Muscle layer of duodenum (tissue), 2 donors: Measurements from ENCODE around the gene SLC39A11.

ENCODE experiments used
- H3K27ac ChIP-seq: one replicate; pipeline ENCODE4 v1.7.0; 2013; ENCODE audit warnings: mild to moderate bottlenecking, low read length
- H3K27me3 ChIP-seq: one replicate; pipeline ENCODE4 v1.7.0; 2013; ENCODE audit warnings: low read depth, mild to moderate bottlenecking, control low read depth, low read length
- H3K36me3 ChIP-seq, 2 donors: one replicate each; pipeline ENCODE4 v1.7.0; 2013; ENCODE audit warnings: low read length in 2 of 2, control low read depth in 1 of 2, mild to moderate bottlenecking in 1 of 2; ENCODE audit not compliant: insufficient read depth in 2 of 2, control insufficient read depth in 1 of 2
- H3K4me1 ChIP-seq, 2 donors: one replicate each; pipeline ENCODE4 v1.7.0; 2013; ENCODE audit warnings: low read length in 2 of 2, mild to moderate bottlenecking in 2 of 2, control low read depth in 1 of 2, moderate library complexity in 1 of 2; ENCODE audit not compliant: insufficient read depth in 2 of 2, control insufficient read depth in 1 of 2
- H3K4me3 ChIP-seq, 2 donors: one replicate each; pipeline ENCODE4 v1.7.0; 2013; ENCODE audit warnings: low read length in 2 of 2, low read depth in 1 of 2, mild to moderate bottlenecking in 1 of 2
- H3K9me3 ChIP-seq, 2 donors: one replicate each; pipeline ENCODE4 v1.7.0; 2013; ENCODE audit warnings: low read length in 2 of 2, control low read depth in 1 of 2, mild to moderate bottlenecking in 1 of 2; ENCODE audit not compliant: control insufficient read depth in 1 of 2
- donor health status: healthy.

SLC39A11 gene

DNA sequence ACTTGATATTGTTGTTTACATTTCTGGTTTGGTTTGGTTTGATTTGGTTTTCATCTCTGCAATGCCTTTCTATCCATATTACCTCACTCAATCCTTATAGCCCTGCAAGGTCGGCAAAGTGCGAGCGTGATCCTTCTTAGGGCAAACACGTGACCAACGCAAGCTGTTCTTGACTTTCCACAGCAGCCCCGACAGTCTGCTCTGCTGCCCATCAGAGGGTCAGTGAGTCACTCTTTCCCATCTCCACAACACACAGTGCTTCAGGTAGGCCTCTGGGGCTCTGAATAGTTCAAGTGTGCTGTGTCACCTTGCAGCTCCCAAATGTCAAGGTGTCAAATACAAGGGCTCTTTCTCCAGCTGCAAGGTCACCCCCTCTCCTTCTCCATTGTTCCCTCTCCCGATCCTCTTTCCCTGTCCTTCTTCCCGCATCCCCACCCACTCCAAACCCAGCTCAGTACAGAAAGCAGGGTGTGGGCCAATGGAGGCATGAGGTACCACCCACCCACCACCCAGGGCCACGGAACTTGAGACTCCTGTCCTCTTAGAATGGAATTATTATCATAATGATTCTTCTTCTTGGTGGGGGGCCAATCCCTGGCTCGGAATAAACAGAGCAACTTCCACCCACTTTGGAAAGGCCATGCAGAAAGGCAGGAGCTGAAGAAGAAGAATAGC lies 139.7 kb downstream of the SLC39A11 start:
- no peaks in the 10 kb centered on the region for H3K36me3 ChIP-seq
- H3K4me3 ChIP-seq: no peak overlapping the region
- no peaks in the 10 kb centered on the region for H3K4me1 ChIP-seq
- H3K27ac ChIP-seq: no peak overlapping the region
- no peaks in the 10 kb centered on the region for H3K27me3 ChIP-seq
- H3K9me3 ChIP-seq: no peaks in the 10 kb centered on the region

DNA sequence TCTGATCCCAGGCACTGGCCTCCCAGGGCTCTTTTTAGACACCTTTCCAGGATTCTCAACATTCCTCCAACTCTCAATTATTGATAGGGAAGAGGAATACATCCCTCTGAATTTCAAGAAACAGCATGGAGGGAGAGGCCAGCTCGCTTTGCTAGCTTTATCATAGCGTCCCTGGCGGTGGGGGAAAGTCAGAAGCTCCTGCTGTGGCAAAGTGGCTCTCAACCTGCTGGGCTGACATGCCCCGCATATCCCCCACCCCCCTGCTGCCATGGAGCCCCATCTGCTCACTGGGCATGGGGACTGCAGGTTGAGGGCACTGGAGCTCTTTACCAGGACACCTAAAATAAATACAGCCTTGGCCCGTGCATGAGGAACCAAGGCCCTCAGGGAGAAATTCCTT lies 140.3 kb downstream of the SLC39A11 start:
- H3K4me1 ChIP-seq: no peaks in the 10 kb centered on the region
- H3K9me3 ChIP-seq: no peaks in the 10 kb centered on the region
- H3K27me3 ChIP-seq: no peaks in the 10 kb centered on the region
- no peak overlapping the region for H3K27ac ChIP-seq
- no peaks in the 10 kb centered on the region for H3K36me3 ChIP-seq
- no peak overlapping the region for H3K4me3 ChIP-seq

DNA sequence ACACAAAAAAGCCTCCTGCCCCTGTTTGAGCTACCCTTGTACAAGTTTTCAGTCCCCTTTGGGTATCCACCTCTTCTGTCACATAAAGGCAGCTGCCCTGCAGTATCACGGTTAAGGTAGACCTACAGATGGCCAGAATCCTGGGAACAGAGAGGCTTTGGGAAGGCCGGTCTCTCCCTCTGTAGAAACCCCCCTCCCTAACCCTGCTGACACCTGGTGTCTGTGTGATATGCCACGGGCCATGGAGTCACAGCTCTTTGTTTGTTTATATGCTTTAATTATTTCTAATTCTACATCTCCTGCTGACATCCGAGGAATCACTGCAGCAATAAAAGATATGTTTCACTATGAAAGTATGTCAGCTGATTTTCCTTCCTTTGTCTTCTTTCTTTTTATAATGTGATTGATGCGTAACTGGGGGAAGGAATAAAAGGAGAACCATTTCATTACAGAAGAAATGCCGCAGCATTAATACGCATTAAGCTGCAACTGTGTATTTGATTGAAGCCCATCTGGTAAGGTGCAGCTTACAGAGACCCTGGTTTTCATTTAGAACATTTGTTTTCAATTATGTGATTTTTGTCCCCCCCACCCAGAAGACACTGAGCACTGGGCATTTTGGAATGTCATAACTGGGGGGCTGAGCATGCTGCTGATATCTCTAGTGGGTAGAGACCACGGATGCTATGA lies 142.1 kb downstream of the SLC39A11 start:
- H3K27ac ChIP-seq: no peak overlapping the region
- H3K4me3 ChIP-seq: no peak overlapping the region
- no peaks in the 10 kb centered on the region for H3K36me3 ChIP-seq
- no peaks in the 10 kb centered on the region for H3K9me3 ChIP-seq
- H3K27me3 ChIP-seq: no peaks in the 10 kb centered on the region
- H3K4me1 ChIP-seq: no peaks in the 10 kb centered on the region

DNA sequence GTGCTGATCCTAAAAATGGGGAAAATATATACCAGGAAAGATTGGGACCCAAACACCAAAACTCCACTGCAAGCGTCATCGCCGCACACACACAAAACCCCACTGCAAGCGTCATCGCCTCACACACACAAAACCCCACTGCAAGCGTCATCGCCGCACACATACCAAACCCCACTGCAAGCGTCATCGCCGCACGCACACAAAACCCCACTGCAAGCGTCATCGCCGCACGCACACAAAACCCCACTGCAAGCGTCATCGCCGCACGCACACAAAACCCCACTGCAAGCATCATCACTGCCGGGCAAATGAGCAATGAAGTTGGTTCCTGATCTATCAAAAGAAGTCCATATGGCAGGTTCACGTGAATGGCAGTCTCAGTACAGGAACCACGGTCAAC lies 144.4 kb downstream of the SLC39A11 start:
- no peaks in the 10 kb centered on the region for H3K9me3 ChIP-seq
- H3K36me3 ChIP-seq: no peaks in the 10 kb centered on the region
- no peaks in the 10 kb centered on the region for H3K27me3 ChIP-seq
- H3K4me1 ChIP-seq: no peaks in the 10 kb centered on the region
- no peak overlapping the region for H3K4me3 ChIP-seq
- H3K27ac ChIP-seq: no peak overlapping the region

DNA sequence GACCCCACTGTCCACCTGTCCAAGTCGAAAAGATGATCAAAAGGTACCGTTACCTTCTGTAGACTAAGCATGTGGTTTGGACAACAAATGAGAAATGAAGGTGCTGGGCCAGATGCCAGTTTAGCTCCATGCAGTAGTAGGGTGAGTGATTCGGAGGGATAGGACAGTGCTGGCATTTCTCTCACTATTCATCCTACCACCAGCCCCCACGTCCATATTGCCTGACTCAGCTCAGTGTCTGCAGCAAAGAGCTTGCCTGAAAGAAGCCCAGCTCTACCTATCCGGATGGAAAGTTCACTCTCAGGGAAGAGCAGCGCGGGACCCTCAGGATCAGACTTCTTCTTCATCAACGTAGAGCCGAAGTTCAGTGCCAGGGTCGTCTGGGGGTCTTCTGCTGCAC lies 145.0 kb downstream of the SLC39A11 start:
- Histone ChIP-seq H3K9me3 (no peaks in the 10 kb centered on the region), H3K36me3 (no peaks in the 10 kb centered on the region), H3K4me1 (no peaks in the 10 kb centered on the region), H3K4me3 (no peak overlapping the region), H3K27me3 (no peaks in the 10 kb centered on the region), H3K27ac (no peak overlapping the region)

DNA sequence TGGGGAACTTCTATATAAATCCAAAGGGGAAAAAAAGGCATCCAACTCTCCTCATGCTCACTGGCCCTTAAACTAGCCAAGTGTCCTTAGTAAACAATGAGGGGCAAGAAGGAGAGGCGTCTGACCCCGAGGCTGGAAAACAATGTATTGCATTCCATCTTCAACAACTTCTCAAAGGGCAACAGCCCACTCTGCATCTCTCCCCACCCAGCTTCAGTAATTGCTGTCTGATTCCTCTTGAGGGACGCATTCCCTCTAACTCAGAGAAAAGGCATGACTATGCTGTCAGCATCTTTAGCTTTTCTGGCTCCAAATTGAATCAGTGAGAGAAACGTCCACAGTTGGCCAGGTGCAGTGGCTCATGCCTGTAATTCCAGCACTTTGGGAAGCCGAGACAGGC lies 145.8 kb downstream of the SLC39A11 start:
- Histone ChIP-seq H3K4me1 (no peaks in the 10 kb centered on the region), H3K9me3 (no peaks in the 10 kb centered on the region), H3K36me3 (no peaks in the 10 kb centered on the region), H3K27me3 (no peaks in the 10 kb centered on the region), H3K4me3 (no peak overlapping the region), H3K27ac (no peak overlapping the region)

DNA sequence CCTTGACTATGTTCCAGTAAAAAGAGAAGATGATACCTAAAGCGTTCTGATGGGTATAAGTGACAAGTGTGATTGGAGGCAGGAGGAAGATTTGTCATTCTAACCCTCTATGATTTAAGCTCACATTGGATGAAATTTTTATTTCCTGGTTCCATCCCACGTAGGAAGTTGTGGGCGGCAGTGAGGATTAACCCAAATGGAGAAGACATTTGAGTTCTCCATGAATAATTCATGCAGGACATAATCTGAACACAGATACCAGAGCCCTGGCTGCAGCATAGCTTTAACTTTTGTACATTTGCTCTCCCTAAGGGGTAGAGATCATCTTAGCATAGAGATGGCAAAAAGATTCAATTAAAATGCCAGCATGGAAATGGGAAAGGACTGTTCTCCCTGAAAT lies 146.3 kb downstream of the SLC39A11 start:
- no peak overlapping the region for H3K27ac ChIP-seq
- no peaks in the 10 kb centered on the region for H3K4me1 ChIP-seq
- H3K9me3 ChIP-seq: no peaks in the 10 kb centered on the region
- no peaks in the 10 kb centered on the region for H3K27me3 ChIP-seq
- H3K36me3 ChIP-seq: no peaks in the 10 kb centered on the region
- H3K4me3 ChIP-seq: no peak overlapping the region

DNA sequence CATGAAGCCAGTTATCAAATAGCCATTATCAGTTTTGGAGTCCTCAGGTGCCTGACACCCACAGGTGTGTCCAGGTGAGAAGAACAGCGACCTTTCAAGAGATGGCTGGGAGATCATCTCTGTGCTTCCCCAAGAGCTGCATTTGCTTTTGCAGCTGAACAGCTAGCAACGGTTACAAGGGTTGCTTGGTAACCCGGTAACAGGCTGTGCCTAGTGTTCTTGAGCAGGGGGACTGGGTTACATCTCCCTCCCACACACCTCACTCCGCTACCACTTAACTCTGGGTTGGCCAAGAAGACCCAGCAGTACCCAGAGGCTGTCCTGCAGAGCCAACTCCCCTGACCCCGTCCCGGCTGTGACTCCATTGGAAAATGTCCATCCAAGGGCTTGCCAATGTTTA lies 147.0 kb downstream of the SLC39A11 start:
- Histone ChIP-seq H3K4me3 (no peak overlapping the region), H3K27ac (no peak overlapping the region)

DNA sequence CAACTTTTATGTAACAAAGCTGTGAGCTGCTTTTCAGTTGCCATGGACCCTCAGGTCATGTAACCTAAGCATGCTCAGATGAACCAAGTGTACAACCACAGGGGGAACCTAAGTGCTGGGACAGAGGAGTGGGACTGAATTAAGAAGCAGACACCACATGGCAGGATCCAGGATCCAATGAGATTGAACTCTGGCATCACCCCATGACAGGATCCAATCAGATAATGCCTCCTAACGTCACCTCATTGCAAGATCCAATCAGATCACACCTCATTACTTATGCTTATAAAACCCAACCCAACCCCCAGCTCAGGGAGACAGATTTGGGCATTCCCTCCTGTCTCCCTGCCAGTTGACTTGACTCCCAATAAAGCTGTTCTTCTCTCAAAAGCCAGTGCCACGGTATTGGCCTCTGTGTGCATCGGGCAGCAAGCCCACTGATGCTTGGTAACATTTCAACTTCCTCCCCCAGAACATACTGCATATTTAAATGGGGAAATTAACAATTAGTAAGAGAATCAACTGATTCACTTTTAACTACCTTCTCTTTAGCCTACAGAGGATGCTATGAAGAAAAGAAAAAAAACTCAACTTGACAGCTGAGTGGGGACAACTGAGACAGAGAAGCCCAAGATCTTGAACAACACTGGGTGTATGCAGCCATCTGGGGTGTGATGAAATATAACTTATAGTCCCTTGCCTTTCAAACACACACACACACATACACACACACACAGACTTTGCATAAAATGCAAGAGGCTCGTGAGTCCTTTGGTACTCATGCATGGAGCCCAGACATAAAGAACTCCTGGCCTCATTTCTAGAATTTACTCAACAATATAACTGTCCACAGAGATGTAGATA lies 148.4 kb downstream of the SLC39A11 start:
- Histone ChIP-seq H3K9me3 (no peaks in the 10 kb centered on the region), H3K27me3 (no peaks in the 10 kb centered on the region), H3K4me3 (no peak overlapping the region), H3K4me1 (no peaks in the 10 kb centered on the region), H3K27ac (no peak overlapping the region), H3K36me3 (no peaks in the 10 kb centered on the region)

More for the DNA sequence above, 147.0 kb downstream of the SLC39A11 start:
- Histone ChIP-seq H3K36me3 (no peaks in the 10 kb centered on the region), H3K27me3 (no peaks in the 10 kb centered on the region), H3K4me1 (no peaks in the 10 kb centered on the region), H3K9me3 (no peaks in the 10 kb centered on the region)

DNA sequence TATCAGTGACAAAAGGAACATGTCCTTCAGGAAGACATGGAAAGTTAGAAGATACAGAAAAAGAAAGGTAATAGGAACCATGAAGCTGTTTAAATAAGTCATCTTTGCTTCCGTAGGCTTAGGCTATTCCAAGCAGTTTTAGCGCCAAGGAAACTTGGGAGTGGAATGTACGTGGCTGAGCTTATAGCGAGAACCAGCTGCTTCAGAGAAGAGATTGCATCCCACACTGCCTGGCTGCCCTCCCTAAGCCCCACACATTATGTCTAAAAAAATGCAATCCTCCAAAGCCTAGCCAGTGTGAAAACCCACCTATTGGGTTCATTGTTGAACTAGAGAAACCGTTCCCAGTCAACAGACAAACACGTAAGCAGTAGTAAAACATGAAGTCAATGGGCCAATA lies 149.9 kb downstream of the SLC39A11 start:
- Histone ChIP-seq H3K9me3 (no peaks in the 10 kb centered on the region), H3K4me1 (no peaks in the 10 kb centered on the region), H3K27ac (no peak overlapping the region), H3K36me3 (no peaks in the 10 kb centered on the region), H3K4me3 (no peak overlapping the region), H3K27me3 (no peaks in the 10 kb centered on the region)

DNA sequence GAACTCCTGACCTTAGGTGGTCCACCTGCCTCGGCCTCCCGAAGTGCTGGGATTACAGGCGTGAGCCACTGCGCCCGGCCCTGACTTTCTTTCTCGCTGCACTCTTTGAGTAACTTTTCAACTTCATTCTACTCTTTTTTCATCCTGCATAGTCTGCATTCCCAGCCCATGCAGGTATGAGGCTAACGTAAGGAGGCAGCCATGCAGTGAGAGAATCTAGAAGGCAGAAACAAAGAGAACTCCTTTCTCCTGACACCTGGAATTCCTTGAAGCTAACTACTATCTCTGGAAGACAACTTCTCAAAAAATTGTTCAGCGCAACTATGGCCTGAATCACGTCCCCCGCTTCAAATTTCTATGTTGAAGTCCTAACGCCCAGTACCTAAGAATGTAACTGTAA lies 152.0 kb downstream of the SLC39A11 start:
- Histone ChIP-seq H3K36me3 (no peaks in the 10 kb centered on the region), H3K27ac (no peak overlapping the region), H3K4me3 (no peak overlapping the region), H3K9me3 (no peaks in the 10 kb centered on the region), H3K4me1 (no peaks in the 10 kb centered on the region), H3K27me3 (no peaks in the 10 kb centered on the region)
